Kasumi-1 (cell line): Measurements from ENCODE around the gene CNTN3.

Experiments
- DNase-seq, 2 experiments: peaks; one replicate each; lab custom pipeline; 2025; lab: John Stamatoyannopoulos, UW

The CNTN3 gene

DNA sequence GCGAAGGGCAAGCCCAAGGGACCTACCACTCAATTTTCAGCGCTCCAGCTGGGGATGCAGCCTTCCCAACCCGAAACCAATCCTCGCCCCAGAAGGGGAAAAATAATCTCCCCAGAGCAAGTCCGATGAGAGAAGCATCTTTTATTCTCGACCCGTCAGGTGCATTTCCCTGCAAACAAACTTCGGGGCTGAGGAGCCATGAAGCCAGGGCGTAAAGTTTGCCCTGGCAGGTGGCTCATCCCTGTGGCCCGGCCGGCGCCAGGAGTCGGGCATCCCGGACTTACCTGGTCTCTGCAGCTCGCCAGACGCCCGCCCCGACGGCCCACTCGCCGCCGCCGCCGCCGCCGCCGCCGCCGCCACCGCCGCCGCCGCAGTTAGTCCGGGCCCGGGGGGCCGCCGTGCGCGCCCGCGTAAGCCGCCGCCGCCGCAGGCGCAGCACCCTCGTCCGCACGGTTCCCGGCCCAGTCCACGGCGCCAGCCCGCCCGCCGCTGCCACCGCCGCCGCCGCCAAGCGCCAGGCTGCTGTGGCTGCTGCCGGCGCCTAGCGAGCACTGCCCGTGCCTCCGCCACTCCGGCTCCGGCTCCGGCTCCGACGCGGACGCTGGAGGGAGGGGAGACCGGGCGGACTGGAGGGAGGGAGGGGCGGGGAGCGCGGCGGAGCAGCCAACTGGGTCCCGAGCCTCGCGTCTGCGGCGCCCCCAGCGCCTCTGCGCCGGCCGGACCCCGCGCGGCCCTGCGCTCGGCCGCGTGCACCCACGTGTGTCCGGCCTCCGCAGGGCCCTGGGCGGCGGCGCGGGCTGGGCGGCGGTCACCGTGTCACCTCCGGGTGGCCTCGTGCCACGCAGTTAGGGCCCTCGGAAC lies at the start of gene CNTN3:
CNTN3 (minus strand) TSS at position 553 of the 861 bp plus-strand sequence. CDS start 93,547 bp downstream, outside the sequence.
- DNase-seq, result no peak

GRCh38 chr3:74663178-74663577 lies 48.7 kb upstream of the CNTN3 start:
- no peak for DNase-seq

GRCh38 chr3:74661672-74662071 lies 47.2 kb upstream of the CNTN3 start:
- peak; percentile 18 to 57 for DNase-seq

DNA sequence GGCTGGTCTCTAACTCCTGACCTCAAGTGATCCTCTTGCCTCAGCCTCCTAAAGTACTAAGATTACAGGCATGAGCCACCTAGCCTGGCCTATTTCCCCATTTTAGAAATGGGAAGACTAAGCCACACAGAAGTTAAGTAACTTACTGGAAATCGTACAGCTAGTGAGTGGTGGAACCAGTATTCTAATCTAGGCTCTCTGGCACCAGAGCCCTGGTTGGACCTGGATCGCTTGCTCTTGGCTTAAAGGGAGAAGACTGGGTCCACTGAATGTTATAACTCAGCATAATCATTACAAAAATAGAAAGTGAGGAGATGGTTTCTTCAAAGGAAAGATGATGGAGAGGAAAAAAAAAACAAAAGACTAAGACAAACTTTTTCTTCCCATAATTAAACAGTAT lies 37.4 kb upstream of the CNTN3 start:
- DNase-seq, result no peak

GRCh38 chr3:74651292-74651691 lies 36.8 kb upstream of the CNTN3 start:
- DNase-seq, result no peak

- DNase-seq, result no peak
These were observed 33.6 kb upstream of the CNTN3 start for GRCh38 chr3:74648107-74648506.

DNA sequence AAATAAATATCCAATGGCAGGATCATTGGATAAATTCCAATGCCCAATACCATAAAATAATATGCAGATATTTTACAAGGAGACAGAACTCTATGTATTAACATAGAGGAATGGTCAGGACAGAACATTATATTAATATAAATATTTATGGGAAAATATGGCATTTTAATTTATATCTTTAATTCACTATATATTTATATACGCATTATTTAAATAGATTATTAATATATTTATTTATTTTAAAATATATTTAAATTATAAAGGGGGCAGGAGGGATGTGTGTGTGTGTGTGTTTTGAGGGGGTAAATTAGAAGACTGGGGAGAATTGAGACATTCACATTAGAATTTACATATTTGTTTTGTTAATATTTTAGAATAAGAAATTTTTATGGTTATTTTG lies 31.6 kb upstream of the CNTN3 start:
- DNase-seq, result no peak

- no peak for DNase-seq
These were observed 29.2 kb upstream of the CNTN3 start for GRCh38 chr3:74643636-74644035.

DNA sequence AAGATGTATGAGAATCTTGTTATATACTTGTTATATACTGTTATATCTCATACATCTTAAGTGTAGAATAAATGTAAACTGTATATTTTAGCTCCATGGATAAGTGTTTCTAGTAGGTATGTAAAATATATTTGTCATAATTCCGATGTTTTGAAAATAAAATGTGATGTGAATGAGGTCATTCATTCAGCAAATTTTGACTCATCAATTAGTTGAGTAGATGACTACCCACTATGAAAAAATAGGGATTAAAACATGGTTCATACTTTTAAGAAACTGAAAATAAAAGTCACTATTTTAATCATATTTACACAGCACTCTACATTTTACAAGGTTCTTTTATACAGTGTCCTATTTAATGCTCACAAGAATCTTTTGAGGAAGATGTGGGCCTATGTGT lies 28.4 kb upstream of the CNTN3 start:
- no peak for DNase-seq

- DNase-seq, result no peak
These were observed 25.8 kb upstream of the CNTN3 start for GRCh38 chr3:74640211-74640610.

GRCh38 chr3:74639681-74640080 lies 25.2 kb upstream of the CNTN3 start:
- DNase-seq, result no peak

- DNase-seq, result no peak
These were observed 22.5 kb upstream of the CNTN3 start for GRCh38 chr3:74636981-74637380.

- no peak for DNase-seq
These were observed 18.6 kb upstream of the CNTN3 start for GRCh38 chr3:74633021-74633420.

GRCh38 chr3:74631351-74632140 lies 17.1 kb upstream of the CNTN3 start:
- no peak for DNase-seq

DNA sequence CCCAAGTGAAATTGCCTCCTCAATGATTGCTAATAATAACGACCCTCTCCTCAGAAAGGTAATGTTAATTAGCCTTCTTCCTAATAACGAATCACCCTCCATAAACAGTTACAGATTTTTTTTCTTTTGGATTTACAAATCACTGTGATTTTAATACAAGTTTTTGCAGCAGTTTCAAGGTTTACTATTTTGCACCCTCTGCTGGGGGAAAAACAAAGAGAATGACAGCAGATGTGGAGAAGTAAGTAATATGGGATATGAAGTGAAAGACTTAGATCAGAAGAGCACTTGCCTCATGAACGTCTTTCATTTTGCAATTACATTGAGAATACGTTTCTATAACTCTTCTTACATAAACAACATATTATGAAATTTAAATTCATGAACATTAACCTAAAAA lies 16.1 kb upstream of the CNTN3 start:
- DNase-seq, result peak; percentile 26 to 31

GRCh38 chr3:74626011-74626410 lies 11.6 kb upstream of the CNTN3 start:
- no peak for DNase-seq

GRCh38 chr3:74624301-74624700 lies 9.8 kb upstream of the CNTN3 start:
- no peak for DNase-seq

GRCh38 chr3:74623261-74623836 lies 8.9 kb upstream of the CNTN3 start:
- DNase-seq, result no peak

- no peak for DNase-seq
These were observed 7.1 kb upstream of the CNTN3 start for GRCh38 chr3:74621581-74621980.

DNA sequence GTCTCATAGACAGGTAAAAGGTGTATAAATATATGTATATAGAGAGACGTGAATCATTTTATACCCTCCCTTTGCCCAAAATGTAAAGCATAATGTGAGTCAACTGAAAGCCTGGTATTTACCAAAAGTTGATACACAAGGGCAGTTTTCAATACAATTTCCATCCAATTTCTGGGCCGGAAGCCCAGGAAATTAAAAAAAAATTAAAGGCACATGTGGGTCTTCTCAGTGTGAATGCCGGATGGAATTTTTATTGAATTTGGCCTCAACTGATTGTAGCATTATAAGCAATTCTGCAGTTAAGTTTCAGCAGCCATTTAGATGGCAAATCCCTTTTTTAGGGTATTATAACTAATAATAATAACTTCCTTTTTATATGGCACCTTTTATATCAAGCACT lies 3.3 kb upstream of the CNTN3 start:
- no peak for DNase-seq

DNA sequence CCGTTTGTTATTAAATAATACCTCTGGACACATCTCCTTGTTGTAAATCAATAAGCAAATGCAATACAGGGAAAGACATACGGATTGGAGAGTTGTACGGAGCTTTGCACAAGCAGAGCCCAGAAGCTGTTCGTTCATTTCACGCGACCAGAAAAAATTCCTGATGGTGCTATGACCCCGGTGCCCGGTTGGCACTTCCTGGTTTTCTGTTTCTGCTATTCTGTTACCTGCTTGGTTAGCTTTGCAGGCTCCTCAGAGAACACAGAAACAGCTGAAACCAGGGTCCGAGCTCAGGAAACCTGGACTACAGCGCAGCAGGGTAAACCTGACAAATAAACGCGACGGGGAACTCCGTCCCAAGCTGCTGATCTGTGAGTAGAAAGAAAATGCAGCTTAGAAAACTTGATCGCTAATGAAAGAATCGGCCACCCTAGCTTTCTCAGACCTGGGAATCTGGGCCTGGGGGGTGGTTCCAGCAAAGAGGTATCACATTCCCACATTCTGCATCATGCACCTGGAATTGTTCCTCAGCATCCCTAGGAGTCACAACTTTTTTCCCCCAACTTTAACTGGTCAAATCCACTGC lies 845 bp downstream of the CNTN3 start:
- DNase-seq, result no peak

DNA sequence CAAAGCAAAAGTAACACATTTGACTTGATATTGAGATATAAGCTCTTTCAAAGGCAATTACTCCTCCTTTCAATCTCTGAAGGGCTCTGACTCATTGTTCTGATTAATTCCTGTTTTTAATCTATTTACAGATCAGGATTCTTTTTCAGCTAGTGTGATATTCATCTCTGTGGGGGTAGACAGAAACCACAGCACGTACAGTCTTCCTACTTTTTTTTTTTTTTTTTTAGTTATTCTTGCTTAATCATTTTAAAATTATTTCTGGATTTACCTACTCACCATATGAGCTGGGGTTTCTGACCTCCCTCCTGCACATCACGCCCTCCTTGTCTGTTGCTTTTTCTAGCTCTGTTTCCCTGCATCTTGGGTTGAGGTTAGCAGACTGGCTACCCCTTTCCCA lies 1.4 kb downstream of the CNTN3 start:
- no peak for DNase-seq
